GM19397 (cell line): ENCODE results near the gene MIER3.

Source experiments
- ATAC-seq: cut with Tn5 transposase; IDR thresholded peaks from one replicate; pipeline ENCODE4 v1.9.1; 2021; ENCODE audit warnings: mild to moderate bottlenecking, moderate library complexity; ENCODE audit not compliant: unreplicated experiment

Gene MIER3

DNA sequence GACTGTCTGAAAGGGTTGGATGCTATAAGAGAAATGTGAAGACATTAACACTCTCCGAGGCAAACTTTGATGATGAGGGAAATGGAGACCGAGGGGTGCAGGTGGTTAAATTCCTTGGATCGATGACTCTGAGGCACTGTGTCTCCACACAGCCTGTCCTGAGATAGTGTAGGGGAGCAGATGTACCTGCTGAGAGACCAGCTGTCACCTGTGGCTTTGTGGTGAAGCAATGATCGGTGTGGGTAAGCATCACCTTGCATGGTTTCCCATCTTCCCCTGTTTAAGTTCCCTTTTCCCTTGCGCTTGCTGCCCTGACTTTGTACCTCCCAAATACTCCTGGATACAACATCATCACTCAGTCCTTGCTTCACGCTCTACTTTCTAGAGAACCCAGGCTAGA lies 9.8 kb upstream of the MIER3 start:
- ATAC-seq: no peak

DNA sequence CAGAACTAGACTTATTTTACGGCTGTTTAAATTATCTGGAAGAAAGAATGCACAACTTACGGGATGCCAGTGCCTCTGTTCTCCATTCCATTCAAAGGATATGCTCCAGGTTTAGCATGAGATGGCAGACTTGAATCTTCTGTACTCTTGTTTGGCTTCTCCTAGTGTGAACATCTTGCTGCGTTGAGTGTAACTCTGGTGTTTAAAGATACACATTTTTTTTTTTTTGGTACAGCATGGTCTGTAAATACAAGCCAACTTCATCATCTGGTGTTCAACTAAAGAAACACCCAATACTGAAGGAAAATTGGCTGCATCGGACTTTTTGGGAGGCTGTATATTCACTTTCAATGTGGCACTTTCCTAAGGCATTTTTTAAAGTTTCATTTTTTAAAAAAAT lies 7.4 kb upstream of the MIER3 start:
- ATAC-seq: no peak

DNA sequence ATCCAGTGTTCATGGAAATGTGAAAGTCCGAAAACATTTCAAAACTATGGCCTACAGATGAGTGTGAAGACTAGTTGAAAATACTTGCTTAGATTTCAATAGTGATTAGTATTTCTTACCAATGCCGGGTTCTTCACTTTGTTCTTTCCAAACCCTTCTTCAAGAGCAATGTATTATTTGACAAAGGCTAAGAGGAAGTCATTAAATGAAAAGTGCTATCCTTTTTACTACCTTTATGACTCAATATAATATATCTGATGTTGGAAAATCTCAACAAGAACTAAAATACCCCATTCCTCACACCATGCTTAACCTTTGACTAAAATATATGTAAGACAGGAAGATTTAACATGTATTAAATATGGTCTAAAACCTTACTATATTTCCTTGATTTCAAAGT lies 6.7 kb upstream of the MIER3 start:
- no peak for ATAC-seq

DNA sequence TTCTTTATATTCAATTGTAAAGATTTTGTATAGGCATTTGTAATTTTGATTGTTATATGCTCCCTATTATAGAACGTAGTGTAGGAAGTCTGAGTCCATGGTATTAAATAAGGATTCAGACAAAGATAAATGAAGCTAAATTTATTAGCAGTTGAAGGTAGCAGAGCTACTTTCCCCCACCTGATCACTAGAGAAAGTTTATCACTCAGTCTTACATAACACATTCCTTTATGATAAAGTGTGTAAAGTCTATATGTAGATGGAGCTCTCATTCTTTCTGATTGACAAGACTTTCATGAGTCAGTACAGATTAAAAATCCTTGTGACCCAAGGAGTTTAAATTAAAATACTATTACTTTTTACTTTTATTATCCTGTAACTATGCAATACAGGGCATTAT lies 2.3 kb upstream of the MIER3 start:
- no peak for ATAC-seq

DNA sequence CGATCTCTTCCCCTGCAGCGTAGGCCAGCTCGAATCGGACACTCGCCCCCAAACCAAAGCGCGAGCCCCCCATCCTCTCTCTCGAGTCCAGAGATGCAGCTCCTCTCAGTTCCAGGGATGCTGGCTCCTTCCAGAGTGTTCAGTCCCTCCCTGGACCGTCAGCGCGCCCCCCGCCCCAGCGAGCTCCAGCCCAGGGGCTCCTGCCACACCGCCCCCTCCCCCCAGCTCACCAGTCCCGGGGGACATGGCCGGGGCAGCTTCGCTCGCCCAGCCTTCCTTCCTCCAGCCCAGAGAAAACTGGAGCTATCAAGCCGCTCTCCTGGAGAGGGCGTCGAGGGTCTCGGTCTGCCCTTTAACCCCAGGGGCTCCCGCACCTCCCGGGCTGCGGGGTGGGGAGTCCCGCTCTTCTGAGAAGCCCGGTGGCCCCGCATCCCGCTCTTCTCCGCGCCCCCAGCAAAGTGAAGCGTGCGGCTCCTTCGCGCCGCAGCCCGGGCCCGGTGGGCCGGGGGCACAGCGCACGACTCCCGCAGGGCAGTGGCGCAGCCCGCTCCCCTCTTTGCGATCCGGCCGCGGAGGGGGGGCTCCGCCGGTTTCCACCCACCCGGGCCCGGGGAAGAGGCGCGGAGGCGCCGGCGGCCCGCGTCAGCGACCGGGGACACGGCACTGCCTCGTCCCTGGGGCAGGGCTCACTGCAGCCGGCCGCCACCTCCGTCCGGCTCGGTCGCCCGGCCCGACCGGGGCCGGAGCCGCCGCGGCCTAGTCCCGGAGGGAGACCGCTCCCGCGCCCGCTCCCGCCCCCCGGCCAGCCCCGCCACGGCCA lies 587 bp downstream of the MIER3 start:
- ATAC-seq: peak; percentile 55

DNA sequence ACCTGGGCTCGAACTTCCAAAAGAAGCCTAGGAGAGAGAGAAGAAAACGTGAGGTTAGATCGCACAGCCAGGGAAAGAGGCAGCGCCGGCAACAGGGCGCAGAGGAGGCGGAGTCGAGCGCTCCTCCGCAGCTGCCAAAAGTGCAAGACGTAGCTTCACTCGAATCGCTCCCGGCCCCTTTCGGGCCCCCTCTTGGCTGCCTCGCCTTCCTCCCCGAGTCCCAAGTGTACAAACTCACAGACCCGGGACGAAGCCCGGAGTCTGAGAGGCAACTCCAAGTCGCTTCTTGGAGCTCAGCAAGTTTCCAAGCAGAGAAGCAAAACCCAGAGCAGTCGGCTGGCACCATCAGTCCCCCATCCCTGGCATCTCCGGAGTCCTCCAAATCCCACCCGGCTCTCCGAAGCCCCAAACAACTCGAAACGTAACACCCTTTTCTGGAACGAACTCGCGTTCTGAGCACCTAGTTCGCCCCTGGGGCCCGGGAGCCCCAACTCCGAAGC lies 1.2 kb downstream of the MIER3 start:
- ATAC-seq: no peak

DNA sequence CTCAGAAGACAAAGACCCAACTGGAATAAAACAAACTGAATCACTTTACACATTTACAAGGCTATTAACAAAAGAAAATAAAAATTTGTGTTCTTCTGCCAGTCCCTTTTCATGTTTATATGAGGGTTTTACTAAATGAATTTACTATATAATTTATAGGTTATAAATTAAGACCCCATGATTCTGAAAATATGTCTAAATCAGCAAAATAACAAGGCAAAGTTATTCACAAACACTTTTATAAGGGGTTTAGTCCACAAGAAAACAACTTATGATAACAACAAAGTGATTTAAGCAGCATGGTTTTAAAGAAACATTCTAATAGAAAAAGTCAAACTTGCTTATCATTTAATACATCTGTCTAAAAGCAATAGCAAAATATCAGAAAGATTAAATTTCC lies 4.9 kb downstream of the MIER3 start:
- ATAC-seq: no peak

DNA sequence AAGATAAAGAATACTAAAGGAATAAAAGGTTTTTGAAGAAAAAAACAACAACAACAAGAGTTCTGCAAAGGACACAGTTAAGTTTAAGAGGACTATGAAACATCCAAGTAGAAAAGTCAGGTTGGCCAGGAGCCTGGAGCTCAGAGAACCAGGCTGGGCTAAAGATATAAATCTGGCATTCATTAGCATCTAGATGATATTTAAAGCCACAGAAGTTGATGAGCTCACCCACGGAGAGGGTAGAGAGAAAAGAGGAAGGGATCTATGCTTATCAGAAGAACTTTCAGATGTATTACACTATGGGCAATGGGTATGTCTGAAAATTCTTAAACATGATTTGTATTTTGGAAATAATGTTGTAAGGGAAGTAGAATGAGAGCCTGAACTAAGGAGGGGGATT lies 9.9 kb downstream of the MIER3 start:
- no peak for ATAC-seq

DNA sequence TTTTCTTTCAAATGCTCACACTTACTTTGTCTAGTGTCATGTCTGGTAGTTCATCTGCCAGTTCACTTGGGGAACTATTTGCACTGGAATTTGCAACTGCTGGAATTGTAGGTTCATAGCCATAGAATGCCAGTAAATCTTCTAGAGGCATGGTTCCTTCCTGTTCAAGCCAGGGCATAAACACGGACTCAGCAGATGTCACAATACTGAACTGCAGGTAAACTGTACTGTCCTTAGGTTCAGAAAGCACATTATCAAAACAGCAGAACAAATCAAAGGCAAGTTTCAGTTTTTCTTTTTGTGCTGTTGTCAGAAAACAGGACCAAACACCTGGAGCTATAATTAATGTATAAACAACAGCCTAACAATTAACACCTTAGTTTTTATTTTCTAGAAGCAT lies 13.1 kb downstream of the MIER3 start:
- ATAC-seq: no peak

DNA sequence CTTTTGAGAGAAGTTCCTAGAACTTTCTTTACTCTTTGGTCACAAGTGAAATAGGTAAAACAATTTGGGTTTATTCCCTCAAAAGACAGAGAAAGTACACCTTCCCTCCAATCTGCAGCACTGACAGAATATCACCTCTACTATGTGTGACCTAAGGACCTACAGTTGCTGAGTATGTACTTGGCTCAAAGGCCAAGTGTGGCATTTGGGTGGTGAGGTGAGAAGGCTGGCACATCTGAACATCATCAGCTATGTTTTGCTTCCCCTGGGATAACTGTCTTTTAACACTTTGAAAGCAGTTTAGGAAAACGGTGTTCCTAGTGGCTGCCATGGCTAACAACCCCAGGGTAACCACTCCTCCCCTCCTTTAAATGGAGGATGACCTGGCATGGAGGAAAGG lies 17.6 kb downstream of the MIER3 start:
- no peak for ATAC-seq

DNA sequence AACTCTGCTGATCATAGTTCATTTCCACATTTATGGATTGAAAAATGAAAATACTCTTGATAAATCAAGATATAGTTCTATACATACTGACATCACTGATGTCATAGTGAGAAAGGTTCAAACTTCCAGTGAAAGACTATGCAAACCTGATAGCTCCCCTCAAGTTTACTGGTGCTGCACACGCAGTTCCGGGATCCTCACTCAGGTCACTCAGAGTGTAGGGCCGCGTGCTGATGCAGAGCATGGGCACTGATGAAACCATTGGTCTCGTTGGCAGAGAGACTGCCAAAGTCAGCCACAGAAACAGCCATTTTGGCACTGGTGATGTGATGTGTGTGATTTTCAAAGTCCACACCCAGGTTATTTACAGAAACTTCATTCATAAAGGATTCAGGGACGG lies 29.0 kb downstream of the MIER3 start:
- no peak for ATAC-seq

DNA sequence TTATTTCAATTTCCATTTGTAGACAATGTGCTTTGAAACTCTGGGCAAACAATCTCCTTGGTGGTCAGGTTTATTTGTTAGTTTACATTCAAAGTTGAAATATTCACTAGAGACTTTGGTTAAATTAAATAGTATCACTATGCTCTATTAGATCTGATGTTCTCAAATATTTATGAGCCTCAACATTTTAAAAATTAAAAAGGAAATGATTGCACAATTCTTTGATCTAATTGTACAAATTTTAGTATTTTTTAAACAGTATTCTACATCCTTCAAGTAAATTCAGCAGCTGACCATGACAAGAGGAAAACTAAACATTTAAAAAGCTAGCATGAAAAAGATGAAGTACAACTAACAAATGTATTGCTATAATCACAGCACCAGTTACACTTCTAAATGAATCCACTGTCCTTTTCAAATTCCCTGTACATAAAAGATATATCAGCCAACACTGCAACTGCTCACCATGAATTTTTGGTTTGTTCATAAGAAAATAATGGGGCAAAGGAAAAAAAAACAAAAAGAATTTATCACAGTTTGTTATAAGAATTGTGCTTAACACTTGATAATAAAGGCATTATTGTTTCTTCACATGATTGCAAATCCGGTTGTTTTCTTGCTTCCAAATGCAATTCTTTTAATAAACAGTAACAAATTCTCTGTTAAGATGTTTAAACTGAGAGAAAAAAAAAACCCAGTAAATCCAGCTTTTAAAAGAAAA lies 31.8 kb downstream of the MIER3 start:
- no peak for ATAC-seq

DNA sequence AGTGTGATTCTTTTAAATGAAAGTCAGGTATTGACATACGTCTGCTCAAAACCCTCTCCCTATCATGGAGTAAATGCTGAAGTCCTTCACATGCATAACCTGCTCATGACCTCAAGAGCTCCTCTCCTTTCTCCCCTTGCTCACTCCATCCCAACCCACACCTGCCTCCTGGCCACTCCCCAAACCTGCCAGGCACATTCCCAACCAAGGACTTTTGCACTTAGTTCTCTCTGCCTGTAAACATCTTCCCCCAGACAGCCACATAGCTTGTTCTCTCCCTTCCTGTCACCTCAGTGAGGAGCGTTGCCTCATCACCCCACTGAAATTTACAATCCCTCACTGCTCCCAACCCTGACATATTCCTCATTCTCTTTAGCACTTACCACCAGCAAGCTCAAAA lies 33.9 kb downstream of the MIER3 start:
- no peak for ATAC-seq

DNA sequence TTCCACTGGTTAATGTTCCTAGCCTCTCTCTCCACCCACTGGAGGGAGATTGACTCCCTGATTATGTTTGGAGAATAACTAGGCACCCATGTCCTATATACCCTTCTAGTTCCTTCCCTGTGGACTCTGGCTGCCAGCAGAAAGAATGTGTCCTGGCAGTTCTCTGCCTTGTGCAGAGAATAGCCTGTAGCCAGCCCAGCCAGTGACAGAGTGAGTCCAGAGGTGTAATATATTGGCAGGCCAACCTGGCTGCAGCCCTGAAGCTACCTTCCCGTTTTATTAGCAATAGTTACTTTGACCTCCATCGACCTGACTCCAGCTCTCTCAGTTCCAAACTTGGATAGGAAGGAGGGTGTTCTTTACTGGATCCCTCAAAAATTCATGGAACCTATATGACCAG lies 34.4 kb downstream of the MIER3 start:
- no peak for ATAC-seq

DNA sequence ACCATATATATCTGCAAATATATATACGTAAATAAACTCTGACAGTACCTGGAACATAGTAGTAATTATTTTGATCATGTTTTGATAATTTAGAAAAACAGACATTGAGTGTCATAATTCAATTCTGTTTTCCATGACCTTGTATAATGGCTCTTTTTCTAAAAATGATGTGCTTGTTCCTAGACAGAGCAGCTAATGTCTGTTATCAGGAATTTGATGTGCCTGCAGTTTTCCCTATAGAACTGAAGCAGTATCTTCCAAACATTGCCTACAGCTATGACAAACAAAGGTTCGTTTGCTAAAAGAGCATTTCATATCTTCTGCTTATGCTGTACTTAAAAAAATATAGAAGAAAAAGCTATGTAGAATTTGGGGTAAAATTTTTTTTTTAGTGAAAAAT lies 37.2 kb downstream of the MIER3 start:
- no peak for ATAC-seq

DNA sequence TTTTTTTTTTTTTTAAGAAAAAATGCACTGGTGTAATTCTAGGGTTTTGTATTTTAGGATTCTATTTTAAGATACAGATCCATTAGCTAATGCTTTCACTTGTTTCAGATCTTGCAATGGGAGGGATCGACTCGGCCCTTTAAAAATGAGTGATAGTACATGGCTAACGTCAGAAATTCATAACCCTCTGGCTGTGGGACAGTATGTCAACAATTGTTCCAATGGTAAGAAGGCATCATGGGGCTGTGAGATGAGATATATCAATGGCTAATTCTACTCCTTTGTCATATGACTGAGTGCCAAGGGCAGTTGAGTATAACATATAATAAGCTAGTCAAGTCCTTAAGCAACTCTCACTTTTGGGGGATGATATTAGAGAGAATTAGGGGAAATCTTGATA lies 38.2 kb downstream of the MIER3 start:
- ATAC-seq: no peak

DNA sequence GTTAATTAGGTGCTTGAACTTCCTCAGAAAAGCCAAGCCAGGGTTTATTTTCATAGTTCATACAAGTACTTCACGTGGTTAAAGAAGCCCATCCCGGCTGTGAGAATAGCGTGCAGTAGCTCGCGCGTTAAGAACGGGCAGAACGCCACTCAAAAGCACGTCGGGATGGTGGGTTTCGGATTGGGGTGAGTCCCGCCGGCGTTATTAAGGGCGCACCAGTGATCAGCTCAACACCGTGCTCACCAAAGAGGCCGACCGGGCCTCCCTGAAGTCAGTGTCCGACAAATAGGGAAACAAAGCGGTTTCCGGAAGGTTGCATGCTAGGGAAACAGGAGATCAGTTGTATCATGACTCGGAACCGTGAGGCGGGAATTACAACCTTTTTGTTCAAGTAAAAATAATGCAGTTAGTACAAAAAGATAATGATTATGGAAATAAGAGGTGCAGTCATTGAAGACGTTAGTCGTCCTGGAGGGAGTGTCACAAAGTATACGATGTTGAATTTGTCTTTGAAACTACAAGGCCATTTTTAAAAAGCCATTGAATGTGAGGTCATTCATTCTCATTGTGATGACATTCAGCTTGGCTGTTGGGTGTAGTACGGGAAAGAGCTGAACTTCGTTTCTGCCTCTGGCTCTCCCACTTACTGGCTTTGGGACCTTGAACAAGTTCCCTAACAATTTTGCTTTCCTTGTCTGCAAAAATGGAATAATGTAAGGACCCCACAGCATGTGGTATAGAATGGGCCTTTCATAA lies 41.5 kb downstream of the MIER3 start:
- ATAC-seq: peak; percentile 22

DNA sequence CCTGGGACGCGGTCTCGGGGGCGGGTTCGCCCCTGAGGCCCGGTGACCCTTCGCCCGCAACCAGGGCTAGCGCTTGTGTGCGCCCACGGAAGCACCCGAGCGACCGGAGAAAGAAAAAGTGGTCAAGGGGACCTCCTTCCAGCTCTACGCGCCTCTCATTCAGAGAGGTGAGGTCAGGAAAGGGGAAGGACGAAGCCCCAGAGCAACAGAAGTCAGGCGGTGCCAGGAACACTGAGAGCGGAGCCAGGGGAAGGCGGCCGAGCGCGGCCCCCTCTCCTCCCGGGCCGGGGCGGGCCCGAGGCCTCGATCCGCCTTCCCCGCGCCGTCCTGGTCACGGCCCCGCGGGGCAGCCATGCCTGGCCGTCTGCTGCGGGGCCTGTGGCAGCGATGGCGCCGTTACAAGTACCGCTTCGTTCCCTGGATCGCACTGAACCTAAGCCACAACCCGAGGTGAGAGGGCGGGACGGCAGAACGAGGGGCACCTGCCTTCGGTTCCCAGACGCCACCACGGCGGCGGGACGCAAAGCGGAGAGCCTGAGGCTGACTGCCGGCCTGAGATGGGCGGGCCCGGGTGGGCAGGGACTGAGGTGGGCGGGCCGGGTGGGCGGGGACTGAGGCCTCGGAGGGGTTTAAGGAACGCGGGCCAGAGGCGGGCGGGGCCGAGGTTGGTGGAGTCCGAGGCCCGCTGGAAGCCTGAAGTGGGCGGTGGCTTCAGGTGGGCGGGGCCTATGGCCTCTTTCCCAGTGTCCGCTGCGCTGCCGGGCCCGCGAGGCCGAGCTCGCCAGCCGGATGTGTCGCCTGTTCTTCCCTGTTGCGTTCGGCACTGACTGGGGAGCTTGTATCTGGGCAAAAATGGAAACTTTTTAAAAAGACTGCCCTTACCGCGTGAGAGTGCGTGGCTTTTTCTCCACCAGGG lies 42.4 kb downstream of the MIER3 start, which contains the start of gene SETD9:
TSS of gene SETD9 (plus strand) at position 303 of the 916 bp plus-strand sequence. CDS start at position 353, 50 bp downstream.
- ATAC-seq: peak; percentile 88

DNA sequence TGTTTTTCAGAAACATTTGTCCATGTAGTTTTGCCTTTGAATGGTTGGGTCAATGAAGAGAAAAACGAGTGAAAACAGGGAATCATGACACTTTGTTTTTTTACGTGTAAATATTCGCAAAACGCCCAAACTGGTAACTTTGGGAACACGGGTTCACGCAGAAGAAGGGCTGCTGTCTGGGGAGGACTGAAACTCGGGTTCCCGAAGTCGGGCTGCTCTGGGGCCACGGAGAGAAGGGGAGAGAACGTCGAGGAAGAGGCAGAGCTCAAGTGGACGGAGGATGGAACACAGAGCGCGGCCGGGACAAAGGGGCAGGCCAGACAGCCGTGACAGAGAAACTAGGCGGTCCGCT lies 43.0 kb downstream of the MIER3 start:
- peak; percentile 30 for ATAC-seq

DNA sequence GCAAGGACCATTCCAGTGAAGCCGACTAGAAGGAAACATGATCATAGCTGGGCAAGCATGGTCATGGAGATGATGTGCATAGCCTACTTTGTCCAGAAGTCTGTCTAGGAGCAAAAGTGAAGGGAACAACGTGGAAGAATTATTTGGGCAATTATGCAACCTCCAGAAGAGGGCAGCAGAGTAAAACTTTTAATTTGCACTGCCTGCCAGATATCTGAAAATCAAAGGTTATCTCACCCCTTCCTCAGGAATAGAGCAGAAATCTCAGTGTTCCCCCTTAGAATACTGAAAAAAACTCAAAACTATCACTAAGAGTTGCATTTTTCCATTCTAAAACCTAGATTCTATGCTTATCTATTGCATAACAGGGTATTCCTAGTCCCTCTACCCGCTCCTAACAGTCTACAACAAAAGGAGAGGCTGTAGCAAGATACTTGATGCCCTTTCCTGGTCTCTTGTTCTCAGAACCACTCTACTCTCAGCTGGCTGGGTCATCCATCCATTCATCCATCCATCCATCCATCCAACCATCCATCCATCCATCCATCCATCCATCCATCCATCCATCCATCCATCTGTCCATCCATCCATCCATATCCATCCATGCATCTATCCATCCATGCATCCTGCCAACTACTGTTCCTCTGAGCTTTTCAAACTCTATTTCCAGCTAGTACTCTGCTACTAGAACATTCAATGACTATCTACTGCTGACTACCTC lies 50.9 kb downstream of the MIER3 start:
- no peak for ATAC-seq
